ENCODE data around the gene IL36B. TPM values are rescaled to one million over a fixed set of nuclear protein-coding genes. Genes with fewer than 3 reads are reported as not detected.
"Not testable (repeated sequence)": the region's sequence is repeated elsewhere in the genome, so short reads cannot be mapped to it uniquely, and the experiment has no call there.

The IL36B gene
- not detected for total RNA-seq

- Histone ChIP-seq H3K27ac (no peak within 1 kb of the TSS), H3K36me3 (replicated peaks in 1 of 2; ENCODE audit: insufficient read depth in 1 of 2, low read depth in 2 of 2) (no peaks in the 10 kb centered on the region), H3K4me3 (no peak within 1 kb of the TSS), H3K4me1 (no peaks in the 10 kb centered on the region), H3K9me3 (no peaks in the 10 kb centered on the region), H3K27me3 (no peaks in the 10 kb centered on the region)
- no peak for DNase-seq
- ATAC-seq, result no peak
- intact Hi-C loops (cut with DNase I), result no loop called here
- WGBS, 2 donors, result 57 to 63% methylated on average over 6 of the region's 6 CpGs
- TF ChIP-seq CTCF (IDR thresholded peaks at IDR 0.05) (no peak), POLR2A (IDR thresholded peaks at IDR 0.05) (no peak)
These were observed at the start of gene IL36B for GRCh38 chr2:113052396-113052917. TSS of gene IL36B (minus strand) at chr2:113052867.

- no peak overlapping the region for H3K4me3 ChIP-seq
- no peak for DNase-seq
- TF ChIP-seq CTCF (IDR thresholded peaks at IDR 0.05) (no peak), POLR2A (IDR thresholded peaks at IDR 0.05) (no peak)
- intact Hi-C loops (cut with DNase I), result no loop called here
- ATAC-seq, result no peak
- H3K9me3 ChIP-seq, result no peaks in the 10 kb centered on the region
- H3K27me3 ChIP-seq, result no peaks in the 10 kb centered on the region
- 62 to 83% methylated on average over 2 of the region's 2 CpGs for WGBS, 2 donors
- no peaks in the 10 kb centered on the region for H3K36me3 ChIP-seq (replicated peaks in 1 of 2; ENCODE audit: insufficient read depth in 1 of 2, low read depth in 2 of 2)
- no peaks in the 10 kb centered on the region for H3K4me1 ChIP-seq
- no peak overlapping the region for H3K27ac ChIP-seq
These were observed 49.5 kb upstream of the IL36B start for GRCh38 chr2:113102133-113102532.

- H3K27ac ChIP-seq, result no peak overlapping the region
- 85 to 86% methylated on average over 5 to 6 of the region's 6 CpGs for WGBS, 2 donors
- H3K27me3 ChIP-seq, result no peaks in the 10 kb centered on the region
- ATAC-seq (no peak), DNase-seq (no peak)
- TF ChIP-seq POLR2A (IDR thresholded peaks at IDR 0.05) (no peak), CTCF (IDR thresholded peaks at IDR 0.05) (no peak)
- no peaks in the 10 kb centered on the region for H3K9me3 ChIP-seq
- H3K4me1 ChIP-seq, result no peaks in the 10 kb centered on the region
- H3K36me3 ChIP-seq (replicated peaks in 1 of 2; ENCODE audit: insufficient read depth in 1 of 2, low read depth in 2 of 2), result no peaks in the 10 kb centered on the region
- no peak overlapping the region for H3K4me3 ChIP-seq
- intact Hi-C loops (cut with DNase I), result no loop called here
These were observed 45.9 kb upstream of the IL36B start for GRCh38 chr2:113098532-113098931.

GRCh38 chr2:113098041-113098440, 45.4 kb upstream of the IL36B start:
- ATAC-seq, result no peak
- WGBS, 2 donors, result 84% methylated on average over 4 of the region's 4 CpGs
- TF ChIP-seq POLR2A (IDR thresholded peaks at IDR 0.05), result no peak
- no peak for TF ChIP-seq CTCF (IDR thresholded peaks at IDR 0.05)
- Histone ChIP-seq H3K4me1 (no peaks in the 10 kb centered on the region), H3K27me3 (no peaks in the 10 kb centered on the region), H3K9me3 (no peaks in the 10 kb centered on the region), H3K36me3 (replicated peaks in 1 of 2; ENCODE audit: insufficient read depth in 1 of 2, low read depth in 2 of 2) (no peaks in the 10 kb centered on the region), H3K27ac (no peak overlapping the region), H3K4me3 (no peak overlapping the region)
- no peak for DNase-seq
- intact Hi-C loops (cut with DNase I), result no loop called here

- H3K27ac ChIP-seq; H3K9me3 ChIP-seq; H3K27me3 ChIP-seq; DNase-seq; H3K4me3 ChIP-seq; H3K36me3 ChIP-seq (replicated peaks in 1 of 2; ENCODE audit: insufficient read depth in 1 of 2, low read depth in 2 of 2); H3K4me1 ChIP-seq; ATAC-seq; intact Hi-C loops (cut with DNase I): not testable (repeated sequence)
- WGBS, 2 donors, result 32 to 71% methylated on average over 2 of the region's 2 CpGs
These were observed 44.4 kb upstream of the IL36B start for GRCh38 chr2:113096842-113097618.

- H3K4me3 ChIP-seq; H3K4me1 ChIP-seq; H3K36me3 ChIP-seq (replicated peaks in 1 of 2; ENCODE audit: insufficient read depth in 1 of 2, low read depth in 2 of 2); H3K9me3 ChIP-seq; ATAC-seq; intact Hi-C loops (cut with DNase I); H3K27ac ChIP-seq; DNase-seq; H3K27me3 ChIP-seq: not testable (repeated sequence)
- 83 to 85% methylated on average over 14 of the region's 14 CpGs for WGBS, 2 donors
These were observed 43.6 kb upstream of the IL36B start for GRCh38 chr2:113096306-113096705.

All from body of pancreas (tissue), 4 donors.